Naive thymus-derived CD4-positive, alpha-beta T cell (primary cell): Measurements from ENCODE around the gene CAMKK2. TPM values are rescaled to one million over a fixed set of nuclear protein-coding genes. Genes with fewer than 3 reads are reported as not detected.
A peak's percentile ranks its signal among the peaks of the same experiment; 100 is the strongest.

Experiments used
- ATAC-seq: fragments of 150-1000 bp; cut with Tn5 transposase; 2 replicates; pipeline ENCODE4 v1.10.0; 2021; ENCODE audit warnings: mild to moderate bottlenecking, moderate library complexity
- CTCF ChIA-PET: fragments of 350-600 bp; sonication (Branson Sonifier 250); formaldehyde crosslinking; loops from one replicate; lab custom pipeline; 2021; ENCODE audit warnings: antibody characterized with exemption; lab: Charles Lee
- POLR2A ChIA-PET: fragments of 350-600 bp; sonication (Branson Sonifier 250); formaldehyde crosslinking; loops from one replicate; lab custom pipeline; 2021; ENCODE audit warnings: antibody characterized with exemption, inconsistent platforms; lab: Charles Lee
- DNase-seq, 9 donors: peaks; one replicate each; pipeline versions ENCODE4 v3.0.0 to v3.0.0-alpha.2; 2020 to 2022; ENCODE audit warnings: mixed read lengths in 1 of 9
- H3K27ac ChIP-seq: one replicate; pipeline ENCODE4 v1.7.0; 2013; ENCODE audit warnings: mild to moderate bottlenecking, low read depth, low read length, moderate library complexity
- H3K27me3 ChIP-seq, 2 donors: one replicate each; pipeline ENCODE4 v1.7.0; 2013; ENCODE audit warnings: low read length in 2 of 2, mild to moderate bottlenecking in 2 of 2, moderate library complexity in 2 of 2; ENCODE audit not compliant: control insufficient read depth in 2 of 2, insufficient read depth in 2 of 2
- H3K36me3 ChIP-seq, 3 experiments: 1 replicate in 2 of 3; 2 replicates in 1 of 3; pipeline ENCODE4 v1.7.0; 2013; ENCODE audit warnings: low read length in 3 of 3, mild to moderate bottlenecking in 3 of 3, moderate library complexity in 1 of 3; ENCODE audit not compliant: insufficient read depth in 3 of 3, control insufficient read depth in 2 of 3
- H3K4me1 ChIP-seq, 2 donors: one replicate each; pipeline ENCODE4 v1.7.0; 2013; ENCODE audit warnings: low read length in 2 of 2, mild to moderate bottlenecking in 2 of 2, moderate library complexity in 1 of 2; ENCODE audit not compliant: control insufficient read depth in 2 of 2, insufficient read depth in 2 of 2
- H3K4me3 ChIP-seq: 2 replicates; pipeline ENCODE4 v1.7.0; 2013; ENCODE audit warnings: mild to moderate bottlenecking, low read length
- H3K9me3 ChIP-seq, 3 experiments: 1 replicate in 2 of 3; 2 replicates in 1 of 3; pipeline ENCODE4 v1.7.0; 2013; ENCODE audit warnings: low read length in 3 of 3; ENCODE audit not compliant: control insufficient read depth in 2 of 3
- H3K27ac Mint-ChIP-seq, 9 donors: one replicate each; pipeline ENCODE4 v1.8.0; 2020 to 2022; ENCODE audit warnings: mixed read lengths in 9 of 9, mild to moderate bottlenecking in 8 of 9, moderate library complexity in 5 of 9, inconsistent platforms in 2 of 9
- H3K27me3 Mint-ChIP-seq, 5 donors: one replicate each; pipeline ENCODE4 v1.8.0; 2021 to 2022; ENCODE audit warnings: mixed read lengths in 5 of 5, mild to moderate bottlenecking in 1 of 5
- H3K36me3 Mint-ChIP-seq, 5 donors: one replicate each; pipeline ENCODE4 v1.8.0; 2020 to 2022; ENCODE audit warnings: mixed read lengths in 5 of 5, mild to moderate bottlenecking in 3 of 5, inconsistent platforms in 1 of 5
- H3K4me1 Mint-ChIP-seq, 7 donors: one replicate each; pipeline ENCODE4 v1.8.0; 2020 to 2022; ENCODE audit warnings: mixed read lengths in 7 of 7, mild to moderate bottlenecking in 3 of 7, inconsistent platforms in 1 of 7
- H3K4me3 Mint-ChIP-seq, 10 donors: one replicate each; pipeline ENCODE4 v1.8.0; 2020 to 2022; ENCODE audit warnings: mild to moderate bottlenecking in 10 of 10, mixed read lengths in 10 of 10, moderate library complexity in 6 of 10, inconsistent platforms in 2 of 10
- H3K9me3 Mint-ChIP-seq, 11 donors: one replicate each; pipeline ENCODE4 v1.8.0; 2020 to 2022; ENCODE audit warnings: mixed read lengths in 11 of 11, mild to moderate bottlenecking in 4 of 11, inconsistent platforms in 1 of 11, moderate library complexity in 1 of 11
- intact Hi-C, 2 donors: fragments of 100-400 bp; cut with micrococcal nuclease; formaldehyde crosslinking; loops; one replicate each; pipeline ENCODE4 v1.15.1; 2023
- polyA plus RNA-seq, 2 donors: library from polyadenylated mRNA; unstranded; fragments of 300-500 nt; fragmentation: Illumina TruSeq; gene quantifications; one replicate each; pipeline ENCODE4 v1.2.3, GENCODE V29; 2021
- total RNA-seq, 6 experiments: library from RNA in 5 of 6; stranded (reverse) in 5 of 6; gene quantifications; 1 replicate in 5 of 6; 2 replicates in 1 of 6; pipeline ENCODE4 v1.2.3 and lab custom pipeline; 2021 to 2026

CAMKK2 gene
- total and polyA plus RNA-seq, 7 experiments from 2014 or later = 13.9 to 38.7 (median 15.5) TPM

- POLR2A ChIA-PET = interaction anchor here (0.8 to 3.2 kb wide), 11 partner anchors 8 to 281 kb away, joined by 3 to 49 read pairs (median 3); no protein-coding TSS in a partner anchor
These were observed 56.5 kb downstream of the CAMKK2 start for GRCh38 chr12:121240062-121240420.

GRCh38 chr12:121239351-121240061 lies 57.0 kb downstream of the CAMKK2 start:
- ChIA-PET CTCF (interaction anchor here (0.7 to 3.3 kb wide), 6 partner anchors 9 to 203 kb away, joined by 3 to 22 read pairs (median 4); no protein-coding TSS in a partner anchor), POLR2A (interaction anchor here (0.6 to 3.2 kb wide), 15 partner anchors 8 to 280 kb away, joined by 3 to 49 read pairs (median 3); partner anchors contain the start of gene CAMKK2)
- Mint-ChIP-seq H3K9me3 (peaks cover 0 to 3% (median 0%) of the 10 kb centered on the region in 11 donors), H3K36me3 (peaks cover 3 to 24% (median 11%) of the 10 kb centered on the region in 5 donors), H3K27ac (peak overlapping the region; percentile 90 to 100 (median 99)), H3K4me3 (peak overlapping the region; percentile 81 to 94 (median 88)), H3K27me3 (no peaks in the 10 kb centered on the region), H3K4me1 (peaks cover 26 to 57% (median 47%) of the 10 kb centered on the region in 7 donors)
- Histone ChIP-seq H3K4me1 (peaks cover 30 to 44% of the 10 kb centered on the region in 2 donors), H3K27ac (peak overlapping the region; percentile 87), H3K27me3 (no peaks in the 10 kb centered on the region), H3K9me3 (no peaks in the 10 kb centered on the region), H3K36me3 (peaks cover 0 to 24% (median 0%) of the 10 kb centered on the region in 3 experiments), H3K4me3 (peak overlapping the region; percentile 71)
- intact Hi-C loops = loop anchor here (1.0 to 5.0 kb wide), 8 partner anchors 15 to 553 kb away; partner anchors contain the start of genes CAMKK2 (in 2 of the 2), MLEC (in 1 of the 2), P2RX4 (in 1 of the 2) and RNF34 (in 1 of the 2)
- ATAC-seq = no peak
- peak in 4 of 9 donors; percentile 16 to 30 (median 22) for DNase-seq

More at GRCh38 chr12:121240062-121240420, 56.5 kb downstream of the CAMKK2 start:
- CTCF ChIA-PET = interaction anchor here (0.7 to 3.3 kb wide), 5 partner anchors 9 to 134 kb away, joined by 3 to 22 read pairs (median 4); no protein-coding TSS in a partner anchor
- intact Hi-C loops = loop anchor here (1.0 to 5.0 kb wide), 8 partner anchors 15 to 553 kb away; partner anchors contain the start of genes CAMKK2 (in 2 of the 2), MLEC (in 1 of the 2), P2RX4 (in 1 of the 2) and RNF34 (in 1 of the 2)
- H3K36me3 Mint-ChIP-seq = peaks cover 0 to 21% (median 8%) of the 10 kb centered on the region in 5 donors
- peaks cover 30 to 44% of the 10 kb centered on the region in 2 donors for H3K4me1 ChIP-seq
- H3K4me3 ChIP-seq = peak overlapping the region; percentile 71
- H3K36me3 ChIP-seq = peaks cover 0 to 21% (median 0%) of the 10 kb centered on the region in 3 experiments
- DNase-seq (no peak), ATAC-seq (no peak)
- H3K27me3 Mint-ChIP-seq = no peaks in the 10 kb centered on the region
- no peaks in the 10 kb centered on the region for H3K9me3 ChIP-seq
- peaks cover 26 to 57% (median 47%) of the 10 kb centered on the region in 7 donors for H3K4me1 Mint-ChIP-seq
- peak overlapping the region; percentile 90 to 100 (median 99) for H3K27ac Mint-ChIP-seq
- H3K27me3 ChIP-seq = no peaks in the 10 kb centered on the region
- H3K9me3 Mint-ChIP-seq = peaks cover 0 to 3% (median 0%) of the 10 kb centered on the region in 11 donors
- peak overlapping the region; percentile 81 to 94 (median 88) for H3K4me3 Mint-ChIP-seq
- H3K27ac ChIP-seq = peak overlapping the region; percentile 87

- ChIA-PET CTCF (interaction anchor here (0.8 to 3.3 kb wide), 4 partner anchors 8 to 204 kb away, joined by 3 to 22 read pairs (median 6); no protein-coding TSS in a partner anchor), POLR2A (interaction anchor here (0.6 to 3.2 kb wide), 12 partner anchors 9 to 279 kb away, joined by 3 to 49 read pairs (median 4); partner anchors contain the start of gene CAMKK2)
- H3K4me1 ChIP-seq = peaks cover 30 to 44% of the 10 kb centered on the region in 2 donors
- peak overlapping the region; percentile 87 for H3K27ac ChIP-seq
- H3K4me3 Mint-ChIP-seq = peak overlapping the region; percentile 7 to 94 (median 88)
- intact Hi-C loops = no loop called here
- H3K4me1 Mint-ChIP-seq = peaks cover 26 to 56% (median 47%) of the 10 kb centered on the region in 7 donors
- no peaks in the 10 kb centered on the region for H3K27me3 Mint-ChIP-seq
- H3K36me3 ChIP-seq = peaks cover 0 to 28% (median 0%) of the 10 kb centered on the region in 3 experiments
- H3K4me3 ChIP-seq = peak overlapping the region; percentile 20
- H3K9me3 Mint-ChIP-seq = peaks cover 0 to 3% (median 0%) of the 10 kb centered on the region in 11 donors
- H3K27me3 ChIP-seq = no peaks in the 10 kb centered on the region
- H3K36me3 Mint-ChIP-seq = peaks cover 5 to 27% (median 12%) of the 10 kb centered on the region in 5 donors
- ATAC-seq (no peak), DNase-seq (no peak)
- H3K27ac Mint-ChIP-seq = peak overlapping the region; percentile 90 to 100 (median 99)
- H3K9me3 ChIP-seq = no peaks in the 10 kb centered on the region
These were observed 57.7 kb downstream of the CAMKK2 start for GRCh38 chr12:121238604-121239350.

- no peaks in the 10 kb centered on the region for H3K9me3 ChIP-seq
- CTCF ChIA-PET = interaction anchor here (3.3 kb wide), 1 partner anchor 7 kb away, joined by 22 read pairs; no protein-coding TSS in a partner anchor
- Mint-ChIP-seq H3K4me1 (peaks cover 26 to 49% (median 43%) of the 10 kb centered on the region in 7 donors), H3K27me3 (no peaks in the 10 kb centered on the region), H3K9me3 (peaks cover 0 to 4% (median 0%) of the 10 kb centered on the region in 11 donors), H3K36me3 (peaks cover 5 to 22% (median 9%) of the 10 kb centered on the region in 5 donors), H3K27ac (peak overlapping the region; percentile 75 to 100 (median 99)), H3K4me3 (peak overlapping the region in 1 of 10 donors; percentile 50)
- intact Hi-C loops = no loop called here
- no peak for DNase-seq
- peaks cover 30 to 44% of the 10 kb centered on the region in 2 donors for H3K4me1 ChIP-seq
- POLR2A ChIA-PET = interaction anchor here (0.6 to 3.2 kb wide), 5 partner anchors 14 to 442 kb away, joined by 3 to 49 read pairs (median 4); partner anchors contain the start of gene CAMKK2
- peak overlapping the region; percentile 87 for H3K27ac ChIP-seq
- H3K27me3 ChIP-seq = no peaks in the 10 kb centered on the region
- H3K4me3 ChIP-seq = no peak overlapping the region
- ATAC-seq = no peak
- peaks cover 0 to 30% (median 0%) of the 10 kb centered on the region in 3 experiments for H3K36me3 ChIP-seq
These were observed 58.4 kb downstream of the CAMKK2 start for GRCh38 chr12:121238086-121238485.

- Mint-ChIP-seq H3K9me3 (peaks cover 0 to 4% (median 0%) of the 10 kb centered on the region in 11 donors), H3K27me3 (no peaks in the 10 kb centered on the region), H3K36me3 (peaks cover 8 to 26% (median 13%) of the 10 kb centered on the region in 5 donors), H3K4me1 (peaks cover 26 to 48% (median 43%) of the 10 kb centered on the region in 7 donors), H3K27ac (peak overlapping the region in 8 of 9 donors; percentile 75 to 100 (median 99)), H3K4me3 (peak overlapping the region in 1 of 10 donors; percentile 50)
- H3K27me3 ChIP-seq = no peaks in the 10 kb centered on the region
- ATAC-seq = no peak
- H3K9me3 ChIP-seq = no peaks in the 10 kb centered on the region
- no peak for DNase-seq
- ChIA-PET CTCF (no interaction called here), POLR2A (interaction anchor here (1.1 kb wide), 2 partner anchors 21 to 91 kb away, joined by 3 to 4 read pairs; no protein-coding TSS in a partner anchor)
- peaks cover 30 to 42% of the 10 kb centered on the region in 2 donors for H3K4me1 ChIP-seq
- intact Hi-C loops = no loop called here
- H3K4me3 ChIP-seq = no peak overlapping the region
- H3K36me3 ChIP-seq = peaks cover 0 to 37% (median 0%) of the 10 kb centered on the region in 3 experiments
- peak overlapping the region; percentile 87 for H3K27ac ChIP-seq
These were observed 59.1 kb downstream of the CAMKK2 start for GRCh38 chr12:121237415-121237814.
